HepG2 (cell line): Measurements from ENCODE around the gene UBAP1L. TPM values are rescaled to one million over a fixed set of nuclear protein-coding genes. Genes with fewer than 3 reads are reported as not detected.

Experiments used
- AHR ChIP-seq: IDR thresholded peaks from 2 replicates; pipeline ENCODE4 v1.6.1; 2018; ENCODE audit warnings: missing genetic modification reagents, missing compliant biosample characterization
- CHCHD3 ChIP-seq: sonication (generic); formaldehyde crosslinking; IDR thresholded peaks from 2 replicates; pipeline ENCODE4 v1.8.0; 2022; ENCODE audit warnings: mild to moderate bottlenecking, missing genetic modification reagents, moderate library complexity
- CREB1 ChIP-seq, 2 experiments: fragments of 450-650 bp in 1 of 2; IDR thresholded peaks; 2 replicates each; pipeline ENCODE4 v1.6.1; 2016 to 2017; ENCODE audit warnings: control low read depth in 1 of 2, mild to moderate bottlenecking in 1 of 2, missing compliant biosample characterization in 1 of 2, missing genetic modification characterization in 1 of 2
- HDAC6 ChIP-seq: fragments of 200-600 bp; sonication (generic); IDR thresholded peaks from 2 replicates; pipeline ENCODE4 v1.7.0; 2017; ENCODE audit warnings: mild to moderate bottlenecking, antibody characterized with exemption, low read length, low read depth
- HNRNPH1 ChIP-seq: fragments of 200-400 bp; formaldehyde crosslinking; optimal IDR thresholded peaks from 2 replicates; pipeline ENCODE3; 2017; ENCODE audit warnings: mild to moderate bottlenecking, low read depth, low read length
- MED13 ChIP-seq: sonication (generic); formaldehyde crosslinking; IDR thresholded peaks from 2 replicates; pipeline ENCODE4 v1.5.0; 2020; ENCODE audit warnings: missing genetic modification reagents
- MTF1 ChIP-seq: sonication (generic); formaldehyde crosslinking; IDR thresholded peaks from 2 replicates; pipeline ENCODE4 v1.5.0; 2020; ENCODE audit warnings: missing genetic modification reagents
- RBM22 ChIP-seq: fragments of 200-400 bp; formaldehyde crosslinking; optimal IDR thresholded peaks from 2 replicates; pipeline ENCODE3; 2017; ENCODE audit warnings: mild to moderate bottlenecking, low read length, moderate library complexity
- TGIF2 ChIP-seq: IDR thresholded peaks from 2 replicates; pipeline ENCODE4 v1.6.1; 2016; ENCODE audit warnings: control low read depth, missing compliant biosample characterization
- ZNF24 ChIP-seq: fragments of 450-650 bp; IDR thresholded peaks from 2 replicates; pipeline ENCODE4 v1.6.1; 2017; ENCODE audit warnings: antibody characterized with exemption, mild to moderate bottlenecking
- ZNF552 ChIP-seq: sonication (generic); formaldehyde crosslinking; IDR thresholded peaks from 2 replicates; pipeline ENCODE4 v1.9.0; 2022; ENCODE audit warnings: missing genetic modification reagents, mild to moderate bottlenecking, borderline replicate concordance
- ZNF83 ChIP-seq: sonication (generic); formaldehyde crosslinking; IDR thresholded peaks from 2 replicates; pipeline ENCODE4 v1.4.0; 2020; ENCODE audit warnings: missing genetic modification reagents, mild to moderate bottlenecking, borderline replicate concordance
- polyA plus RNA-seq, 8 experiments: library from polyadenylated mRNA; depleted of rRNA in 3 of 8; stranded (reverse) in 7 of 8; unstranded in 1 of 8; fragments of >200 nt; fragmentation: Illumina TruSeq in 4 of 8; extraction: Trizol in 4 of 8; gene quantifications; 2 replicates each; pipeline versions ENCODE4 v1.2.1 to v1.2.3, GENCODE V29; 2011 to 2016; ENCODE audit warnings: low read depth in 4 of 8, missing spikeins in 1 of 8, mixed read lengths in 1 of 8; ENCODE audit not compliant: insufficient read depth in 1 of 8
- total RNA-seq, 5 experiments: library from RNA; depleted of rRNA; stranded (reverse); fragments of >200 nt; fragmentation: Illumina TruSeq; extraction: Trizol; gene quantifications; 2 replicates each; pipeline ENCODE4 v1.2.3, GENCODE V29; 2016; ENCODE audit warnings: low read depth in 1 of 5
- TF ChIP-seq, protein P1 (sequence below), 2 experiments: IDR thresholded peaks; 2 replicates each; pipeline ENCODE4 v1.6.1; 2011 to 2012; ENCODE audit warnings: low read length in 2 of 2, borderline replicate concordance in 1 of 2, low read depth in 1 of 2, mild to moderate bottlenecking in 1 of 2, moderate library complexity in 1 of 2
- TF ChIP-seq, protein P2 (sequence below): fragments of 450-650 bp; IDR thresholded peaks from 2 replicates; pipeline ENCODE4 v1.6.1; 2016
- TF ChIP-seq, protein P3 (sequence below): sonication (generic); formaldehyde crosslinking; IDR thresholded peaks from 2 replicates; pipeline ENCODE4 v1.4.0; 2020; ENCODE audit warnings: missing genetic modification reagents
- TF ChIP-seq, protein P4 (sequence below): sonication (generic); formaldehyde crosslinking; IDR thresholded peaks from 2 replicates; pipeline ENCODE4 v1.9.0; 2021; ENCODE audit warnings: missing genetic modification reagents, borderline replicate concordance
- TF ChIP-seq, protein P5 (sequence below): sonication (generic); formaldehyde crosslinking; conservative IDR thresholded peaks from 2 replicates; pipeline ENCODE4 v1.4.0; 2020; ENCODE audit warnings: missing genetic modification reagents

The UBAP1L gene
- total and polyA plus RNA-seq, 2 of the 13 experiments (the other 11 are each of a cell fraction or from before 2014, with no cell fraction given), result 0.86 to 1.4 TPM

DNA sequence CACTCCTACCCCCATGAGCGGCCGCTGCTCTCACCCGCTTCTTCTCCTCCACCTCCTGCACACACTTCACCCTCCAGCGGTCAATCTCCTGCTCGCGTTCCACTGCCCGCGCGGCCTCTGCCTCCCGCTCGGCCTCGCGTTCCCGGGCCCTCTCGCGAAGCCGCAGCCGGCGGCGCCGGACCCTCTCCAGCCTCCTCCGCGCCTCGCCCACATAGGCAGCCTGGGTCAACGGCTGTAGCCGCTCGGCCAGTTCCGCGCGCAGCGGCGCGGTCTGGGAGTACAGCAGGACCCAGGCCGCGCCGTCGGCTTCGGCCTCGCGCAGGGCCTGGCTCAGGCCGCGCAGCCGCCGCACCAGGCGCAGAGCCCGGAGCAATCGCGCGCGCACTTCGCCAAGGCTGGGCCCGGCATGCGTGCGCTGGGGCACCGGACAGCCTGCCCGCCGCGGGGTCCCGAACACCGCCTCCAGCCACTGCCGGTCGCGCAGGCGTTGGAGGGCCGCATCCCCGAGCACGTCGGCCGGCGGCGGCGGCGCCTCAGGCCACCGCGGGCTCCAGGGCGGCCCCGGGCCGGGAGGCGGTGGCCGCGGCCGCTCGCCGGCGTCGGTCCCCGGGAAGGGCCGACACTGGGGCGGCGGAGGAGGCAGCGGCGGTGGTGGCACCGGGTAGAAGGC is 18.0 kb upstream of the UBAP1L start (continued):
- TF ChIP-seq, protein P1, sequence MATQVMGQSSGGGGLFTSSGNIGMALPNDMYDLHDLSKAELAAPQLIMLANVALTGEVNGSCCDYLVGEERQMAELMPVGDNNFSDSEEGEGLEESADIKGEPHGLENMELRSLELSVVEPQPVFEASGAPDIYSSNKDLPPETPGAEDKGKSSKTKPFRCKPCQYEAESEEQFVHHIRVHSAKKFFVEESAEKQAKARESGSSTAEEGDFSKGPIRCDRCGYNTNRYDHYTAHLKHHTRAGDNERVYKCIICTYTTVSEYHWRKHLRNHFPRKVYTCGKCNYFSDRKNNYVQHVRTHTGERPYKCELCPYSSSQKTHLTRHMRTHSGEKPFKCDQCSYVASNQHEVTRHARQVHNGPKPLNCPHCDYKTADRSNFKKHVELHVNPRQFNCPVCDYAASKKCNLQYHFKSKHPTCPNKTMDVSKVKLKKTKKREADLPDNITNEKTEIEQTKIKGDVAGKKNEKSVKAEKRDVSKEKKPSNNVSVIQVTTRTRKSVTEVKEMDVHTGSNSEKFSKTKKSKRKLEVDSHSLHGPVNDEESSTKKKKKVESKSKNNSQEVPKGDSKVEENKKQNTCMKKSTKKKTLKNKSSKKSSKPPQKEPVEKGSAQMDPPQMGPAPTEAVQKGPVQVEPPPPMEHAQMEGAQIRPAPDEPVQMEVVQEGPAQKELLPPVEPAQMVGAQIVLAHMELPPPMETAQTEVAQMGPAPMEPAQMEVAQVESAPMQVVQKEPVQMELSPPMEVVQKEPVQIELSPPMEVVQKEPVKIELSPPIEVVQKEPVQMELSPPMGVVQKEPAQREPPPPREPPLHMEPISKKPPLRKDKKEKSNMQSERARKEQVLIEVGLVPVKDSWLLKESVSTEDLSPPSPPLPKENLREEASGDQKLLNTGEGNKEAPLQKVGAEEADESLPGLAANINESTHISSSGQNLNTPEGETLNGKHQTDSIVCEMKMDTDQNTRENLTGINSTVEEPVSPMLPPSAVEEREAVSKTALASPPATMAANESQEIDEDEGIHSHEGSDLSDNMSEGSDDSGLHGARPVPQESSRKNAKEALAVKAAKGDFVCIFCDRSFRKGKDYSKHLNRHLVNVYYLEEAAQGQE (IDR thresholded peaks at IDR 0.05; ENCODE audit: borderline replicate concordance in 1 of 2, low read depth in 1 of 2, low read length in 2 of 2), result no peak
- TF ChIP-seq, protein P2, sequence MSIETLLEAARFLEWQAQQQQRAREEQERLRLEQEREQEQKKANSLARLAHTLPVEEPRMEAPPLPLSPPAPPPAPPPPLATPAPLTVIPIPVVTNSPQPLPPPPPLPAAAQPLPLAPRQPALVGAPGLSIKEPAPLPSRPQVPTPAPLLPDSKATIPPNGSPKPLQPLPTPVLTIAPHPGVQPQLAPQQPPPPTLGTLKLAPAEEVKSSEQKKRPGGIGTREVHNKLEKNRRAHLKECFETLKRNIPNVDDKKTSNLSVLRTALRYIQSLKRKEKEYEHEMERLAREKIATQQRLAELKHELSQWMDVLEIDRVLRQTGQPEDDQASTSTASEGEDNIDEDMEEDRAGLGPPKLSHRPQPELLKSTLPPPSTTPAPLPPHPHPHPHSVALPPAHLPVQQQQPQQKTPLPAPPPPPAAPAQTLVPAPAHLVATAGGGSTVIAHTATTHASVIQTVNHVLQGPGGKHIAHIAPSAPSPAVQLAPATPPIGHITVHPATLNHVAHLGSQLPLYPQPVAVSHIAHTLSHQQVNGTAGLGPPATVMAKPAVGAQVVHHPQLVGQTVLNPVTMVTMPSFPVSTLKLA, result no peak
- TF ChIP-seq RBM22 (no peak), CREB1 (IDR thresholded peaks at IDR 0.05) (no peak), CREB1 (CRISPR knock-in tag; IDR thresholded peaks at IDR 0.05) (no peak), ZNF24 (no peak), HNRNPH1 (no peak), ZNF552 (CRISPR knock-in tag) (no peak), HDAC6 (no peak), MTF1 (CRISPR knock-in tag) (no peak), AHR (CRISPR knock-in tag) (no peak), TGIF2 (CRISPR knock-in tag) (no peak), CHCHD3 (CRISPR knock-in tag) (no peak), ZNF83 (CRISPR knock-in tag) (no peak), MED13 (CRISPR knock-in tag) (no peak)
- TF ChIP-seq, protein P3, sequence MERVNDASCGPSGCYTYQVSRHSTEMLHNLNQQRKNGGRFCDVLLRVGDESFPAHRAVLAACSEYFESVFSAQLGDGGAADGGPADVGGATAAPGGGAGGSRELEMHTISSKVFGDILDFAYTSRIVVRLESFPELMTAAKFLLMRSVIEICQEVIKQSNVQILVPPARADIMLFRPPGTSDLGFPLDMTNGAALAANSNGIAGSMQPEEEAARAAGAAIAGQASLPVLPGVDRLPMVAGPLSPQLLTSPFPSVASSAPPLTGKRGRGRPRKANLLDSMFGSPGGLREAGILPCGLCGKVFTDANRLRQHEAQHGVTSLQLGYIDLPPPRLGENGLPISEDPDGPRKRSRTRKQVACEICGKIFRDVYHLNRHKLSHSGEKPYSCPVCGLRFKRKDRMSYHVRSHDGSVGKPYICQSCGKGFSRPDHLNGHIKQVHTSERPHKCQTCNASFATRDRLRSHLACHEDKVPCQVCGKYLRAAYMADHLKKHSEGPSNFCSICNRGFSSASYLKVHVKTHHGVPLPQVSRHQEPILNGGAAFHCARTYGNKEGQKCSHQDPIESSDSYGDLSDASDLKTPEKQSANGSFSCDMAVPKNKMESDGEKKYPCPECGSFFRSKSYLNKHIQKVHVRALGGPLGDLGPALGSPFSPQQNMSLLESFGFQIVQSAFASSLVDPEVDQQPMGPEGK, result no peak
- TF ChIP-seq, protein P4, sequence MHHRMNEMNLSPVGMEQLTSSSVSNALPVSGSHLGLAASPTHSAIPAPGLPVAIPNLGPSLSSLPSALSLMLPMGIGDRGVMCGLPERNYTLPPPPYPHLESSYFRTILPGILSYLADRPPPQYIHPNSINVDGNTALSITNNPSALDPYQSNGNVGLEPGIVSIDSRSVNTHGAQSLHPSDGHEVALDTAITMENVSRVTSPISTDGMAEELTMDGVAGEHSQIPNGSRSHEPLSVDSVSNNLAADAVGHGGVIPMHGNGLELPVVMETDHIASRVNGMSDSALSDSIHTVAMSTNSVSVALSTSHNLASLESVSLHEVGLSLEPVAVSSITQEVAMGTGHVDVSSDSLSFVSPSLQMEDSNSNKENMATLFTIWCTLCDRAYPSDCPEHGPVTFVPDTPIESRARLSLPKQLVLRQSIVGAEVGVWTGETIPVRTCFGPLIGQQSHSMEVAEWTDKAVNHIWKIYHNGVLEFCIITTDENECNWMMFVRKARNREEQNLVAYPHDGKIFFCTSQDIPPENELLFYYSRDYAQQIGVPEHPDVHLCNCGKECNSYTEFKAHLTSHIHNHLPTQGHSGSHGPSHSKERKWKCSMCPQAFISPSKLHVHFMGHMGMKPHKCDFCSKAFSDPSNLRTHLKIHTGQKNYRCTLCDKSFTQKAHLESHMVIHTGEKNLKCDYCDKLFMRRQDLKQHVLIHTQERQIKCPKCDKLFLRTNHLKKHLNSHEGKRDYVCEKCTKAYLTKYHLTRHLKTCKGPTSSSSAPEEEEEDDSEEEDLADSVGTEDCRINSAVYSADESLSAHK (CRISPR knock-in tag), result no peak
- TF ChIP-seq, protein P5, sequence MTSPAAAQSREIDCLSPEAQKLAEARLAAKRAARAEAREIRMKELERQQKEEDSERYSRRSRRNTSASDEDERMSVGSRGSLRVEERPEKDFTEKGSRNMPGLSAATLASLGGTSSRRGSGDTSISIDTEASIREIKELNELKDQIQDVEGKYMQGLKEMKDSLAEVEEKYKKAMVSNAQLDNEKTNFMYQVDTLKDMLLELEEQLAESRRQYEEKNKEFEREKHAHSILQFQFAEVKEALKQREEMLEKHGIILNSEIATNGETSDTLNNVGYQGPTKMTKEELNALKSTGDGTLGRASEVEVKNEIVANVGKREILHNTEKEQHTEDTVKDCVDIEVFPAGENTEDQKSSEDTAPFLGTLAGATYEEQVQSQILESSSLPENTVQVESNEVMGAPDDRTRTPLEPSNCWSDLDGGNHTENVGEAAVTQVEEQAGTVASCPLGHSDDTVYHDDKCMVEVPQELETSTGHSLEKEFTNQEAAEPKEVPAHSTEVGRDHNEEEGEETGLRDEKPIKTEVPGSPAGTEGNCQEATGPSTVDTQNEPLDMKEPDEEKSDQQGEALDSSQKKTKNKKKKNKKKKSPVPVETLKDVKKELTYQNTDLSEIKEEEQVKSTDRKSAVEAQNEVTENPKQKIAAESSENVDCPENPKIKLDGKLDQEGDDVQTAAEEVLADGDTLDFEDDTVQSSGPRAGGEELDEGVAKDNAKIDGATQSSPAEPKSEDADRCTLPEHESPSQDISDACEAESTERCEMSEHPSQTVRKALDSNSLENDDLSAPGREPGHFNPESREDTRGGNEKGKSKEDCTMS (CRISPR knock-in tag), result no peak
